Measurements from ENCODE around the gene EVPLL.
"Not testable (repeated sequence)": the region's sequence is repeated elsewhere in the genome, so short reads cannot be mapped to it uniquely, and the experiment has no call there.

Gene EVPLL

DNA sequence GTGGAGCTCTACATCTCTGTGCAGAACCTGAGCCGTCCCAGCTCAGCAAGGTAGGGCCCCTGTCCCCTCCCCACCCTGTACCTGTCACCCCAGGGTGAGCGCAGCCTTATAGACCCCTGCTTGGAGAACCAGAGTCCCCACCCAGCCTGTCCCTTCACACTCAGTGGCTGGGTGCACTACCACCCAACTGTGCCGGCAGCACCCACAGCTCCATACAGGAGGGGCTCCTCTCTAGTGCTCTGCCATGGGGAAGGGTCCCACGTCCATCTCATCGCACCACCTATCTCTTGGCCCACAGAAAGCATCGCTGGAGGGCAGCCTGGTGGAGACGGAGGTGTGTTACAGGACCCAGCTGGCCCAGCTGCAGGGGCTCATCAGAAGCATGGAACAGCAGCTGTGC, 45.4 kb downstream of the EVPLL start:
- not testable (repeated sequence) for H3K4me1 ChIP-seq (ENCODE audit: control insufficient read depth, insufficient read depth, low read length, unreplicated experiment); H2AFZ ChIP-seq (ENCODE audit: low read length, unreplicated experiment); H3K27ac ChIP-seq (ENCODE audit: low read depth, low read length); H3K27me3 ChIP-seq (ENCODE audit: insufficient read depth, low read length); H3K36me3 ChIP-seq (ENCODE audit: insufficient read depth, low read length); H3K79me2 ChIP-seq (ENCODE audit: control insufficient read depth, insufficient read depth, low read length, unreplicated experiment); H3K4me3 ChIP-seq (ENCODE audit: low read depth, low read length)

GRCh38 chr17:18425593-18425992, 48.0 kb downstream of the EVPLL start:
- not testable (repeated sequence) for H3K36me3 ChIP-seq (ENCODE audit: insufficient read depth, low read length); H3K79me2 ChIP-seq (ENCODE audit: control insufficient read depth, insufficient read depth, low read length, unreplicated experiment); H3K4me3 ChIP-seq (ENCODE audit: low read depth, low read length); H3K27ac ChIP-seq (ENCODE audit: low read depth, low read length); H3K27me3 ChIP-seq (ENCODE audit: insufficient read depth, low read length); H2AFZ ChIP-seq (ENCODE audit: low read length, unreplicated experiment); H3K4me1 ChIP-seq (ENCODE audit: control insufficient read depth, insufficient read depth, low read length, unreplicated experiment)

GRCh38 chr17:18426639-18427038, 49.1 kb downstream of the EVPLL start:
- H3K79me2 ChIP-seq (ENCODE audit: control insufficient read depth, insufficient read depth, low read length, unreplicated experiment); H3K27me3 ChIP-seq (ENCODE audit: insufficient read depth, low read length); H3K36me3 ChIP-seq (ENCODE audit: insufficient read depth, low read length); H3K4me3 ChIP-seq (ENCODE audit: low read depth, low read length); H3K4me1 ChIP-seq (ENCODE audit: control insufficient read depth, insufficient read depth, low read length, unreplicated experiment); H2AFZ ChIP-seq (ENCODE audit: low read length, unreplicated experiment); H3K27ac ChIP-seq (ENCODE audit: low read depth, low read length): not testable (repeated sequence)

DNA sequence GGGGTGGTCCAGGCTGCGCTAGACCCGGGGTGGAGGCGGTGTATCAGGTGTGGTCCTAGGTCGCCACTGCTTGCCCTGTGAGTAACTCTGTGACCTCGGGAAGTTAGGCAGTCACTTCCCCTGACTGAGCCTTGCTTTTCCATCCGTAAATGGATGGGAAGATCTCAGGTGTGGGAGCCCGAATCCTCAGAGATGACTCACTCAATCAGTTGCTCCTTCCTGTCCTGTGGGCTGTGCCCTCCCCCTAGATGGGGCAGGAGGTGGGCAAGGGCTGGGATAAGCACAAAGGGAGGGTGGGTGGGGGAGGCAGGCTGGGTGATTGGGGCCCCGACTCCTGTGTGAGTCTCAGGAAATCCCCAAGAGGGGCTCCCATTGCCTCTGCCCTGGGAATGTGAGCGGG, 54.6 kb downstream of the EVPLL start:
- not testable (repeated sequence) for H3K4me3 ChIP-seq (ENCODE audit: low read depth, low read length); H2AFZ ChIP-seq (ENCODE audit: low read length, unreplicated experiment); H3K27me3 ChIP-seq (ENCODE audit: insufficient read depth, low read length); H3K4me1 ChIP-seq (ENCODE audit: control insufficient read depth, insufficient read depth, low read length, unreplicated experiment); H3K79me2 ChIP-seq (ENCODE audit: control insufficient read depth, insufficient read depth, low read length, unreplicated experiment); H3K36me3 ChIP-seq (ENCODE audit: insufficient read depth, low read length); H3K27ac ChIP-seq (ENCODE audit: low read depth, low read length)
